ENCODE results near the gene ENTPD6.

GRCh38 chr20:25197183-25197869, 1.8 kb downstream of the ENTPD6 start:
- TF ChIP-seq CTCF (IDR thresholded peaks at IDR 0.05) (no peak), POLR2A (IDR thresholded peaks at IDR 0.05) (no peak)

Measured in esophagus squamous epithelium (tissue), 4 donors.